ENCODE measurements around the gene COG6. TPM values are rescaled to one million over a fixed set of nuclear protein-coding genes. Genes with fewer than 3 reads are reported as not detected.

The COG6 gene
- total RNA-seq, 1 donor from 2014 or later: 60.9 TPM

- H3K27me3 Mint-ChIP-seq (ENCODE audit: low read depth): no peaks in the 10 kb centered on the region
- no peak overlapping the region for H3K4me3 Mint-ChIP-seq (ENCODE audit: unreplicated experiment)
- H3K4me1 Mint-ChIP-seq (ENCODE audit: low read depth): no peaks in the 10 kb centered on the region
- no peak for TF ChIP-seq CTCF (IDR thresholded peaks at IDR 0.05)
- H3K9me3 Mint-ChIP-seq (ENCODE audit: low read depth): peaks cover 4% of the 10 kb centered on the region
- DNase-seq (ENCODE audit: low spot score): no peak
- no peaks in the 10 kb centered on the region for H3K36me3 Mint-ChIP-seq (ENCODE audit: low read depth)
- H3K27ac Mint-ChIP-seq (ENCODE audit: unreplicated experiment): no peak overlapping the region
These were observed 36.9 kb upstream of the COG6 start for GRCh38 chr13:39618561-39618960.

- no peaks in the 10 kb centered on the region for H3K36me3 Mint-ChIP-seq (ENCODE audit: low read depth)
- H3K9me3 Mint-ChIP-seq (ENCODE audit: low read depth): peaks cover 4% of the 10 kb centered on the region
- no peak overlapping the region for H3K27ac Mint-ChIP-seq (ENCODE audit: unreplicated experiment)
- H3K27me3 Mint-ChIP-seq (ENCODE audit: low read depth): no peaks in the 10 kb centered on the region
- DNase-seq (ENCODE audit: low spot score): no peak
- H3K4me3 Mint-ChIP-seq (ENCODE audit: unreplicated experiment): no peak overlapping the region
- no peak for TF ChIP-seq CTCF (IDR thresholded peaks at IDR 0.05)
- no peaks in the 10 kb centered on the region for H3K4me1 Mint-ChIP-seq (ENCODE audit: low read depth)
These were observed 32.0 kb upstream of the COG6 start for GRCh38 chr13:39623466-39623865.

GRCh38 chr13:39631307-39631706, 24.2 kb upstream of the COG6 start:
- H3K9me3 Mint-ChIP-seq (ENCODE audit: low read depth): peaks cover 12% of the 10 kb centered on the region
- H3K27me3 Mint-ChIP-seq (ENCODE audit: low read depth): peaks cover 2% of the 10 kb centered on the region
- H3K36me3 Mint-ChIP-seq (ENCODE audit: low read depth): peaks cover 3% of the 10 kb centered on the region
- no peak overlapping the region for H3K4me3 Mint-ChIP-seq (ENCODE audit: unreplicated experiment)
- H3K27ac Mint-ChIP-seq (ENCODE audit: unreplicated experiment): no peak overlapping the region
- no peaks in the 10 kb centered on the region for H3K4me1 Mint-ChIP-seq (ENCODE audit: low read depth)
- DNase-seq (ENCODE audit: low spot score): no peak
- TF ChIP-seq CTCF (IDR thresholded peaks at IDR 0.05): no peak

GRCh38 chr13:39632994-39633393, 22.5 kb upstream of the COG6 start:
- H3K9me3 Mint-ChIP-seq (ENCODE audit: low read depth): peaks cover 12% of the 10 kb centered on the region

GRCh38 chr13:39635564-39635963, 19.9 kb upstream of the COG6 start:
- no peak for TF ChIP-seq CTCF (IDR thresholded peaks at IDR 0.05)
- Mint-ChIP-seq H3K9me3 (ENCODE audit: low read depth) (peaks cover 12% of the 10 kb centered on the region), H3K36me3 (ENCODE audit: low read depth) (peaks cover 3% of the 10 kb centered on the region), H3K4me1 (ENCODE audit: low read depth) (no peaks in the 10 kb centered on the region), H3K4me3 (ENCODE audit: unreplicated experiment) (no peak overlapping the region), H3K27ac (ENCODE audit: unreplicated experiment) (no peak overlapping the region), H3K27me3 (ENCODE audit: low read depth) (peaks cover 7% of the 10 kb centered on the region)
- no peak for DNase-seq (ENCODE audit: low spot score)

More at GRCh38 chr13:39632994-39633393, 22.5 kb upstream of the COG6 start:
- Mint-ChIP-seq H3K4me3 (ENCODE audit: unreplicated experiment) (no peak overlapping the region), H3K27ac (ENCODE audit: unreplicated experiment) (no peak overlapping the region), H3K27me3 (ENCODE audit: low read depth) (peaks cover 3% of the 10 kb centered on the region), H3K4me1 (ENCODE audit: low read depth) (no peaks in the 10 kb centered on the region), H3K36me3 (ENCODE audit: low read depth) (peaks cover 3% of the 10 kb centered on the region)
- TF ChIP-seq CTCF (IDR thresholded peaks at IDR 0.05): no peak
- DNase-seq (ENCODE audit: low spot score): no peak

Measured in chondrocyte (in vitro differentiated cells).